ENCODE measurements around the gene DDX19B. TPM values are rescaled to one million over a fixed set of nuclear protein-coding genes. Genes with fewer than 3 reads are reported as not detected.

DDX19B gene
- total RNA-seq, 1 experiment from 2014 or later, result 74.5 TPM

- intact Hi-C loops (cut with micrococcal nuclease; ENCODE audit: unreplicated experiment), result no loop called here
- TF ChIP-seq, protein P1, sequence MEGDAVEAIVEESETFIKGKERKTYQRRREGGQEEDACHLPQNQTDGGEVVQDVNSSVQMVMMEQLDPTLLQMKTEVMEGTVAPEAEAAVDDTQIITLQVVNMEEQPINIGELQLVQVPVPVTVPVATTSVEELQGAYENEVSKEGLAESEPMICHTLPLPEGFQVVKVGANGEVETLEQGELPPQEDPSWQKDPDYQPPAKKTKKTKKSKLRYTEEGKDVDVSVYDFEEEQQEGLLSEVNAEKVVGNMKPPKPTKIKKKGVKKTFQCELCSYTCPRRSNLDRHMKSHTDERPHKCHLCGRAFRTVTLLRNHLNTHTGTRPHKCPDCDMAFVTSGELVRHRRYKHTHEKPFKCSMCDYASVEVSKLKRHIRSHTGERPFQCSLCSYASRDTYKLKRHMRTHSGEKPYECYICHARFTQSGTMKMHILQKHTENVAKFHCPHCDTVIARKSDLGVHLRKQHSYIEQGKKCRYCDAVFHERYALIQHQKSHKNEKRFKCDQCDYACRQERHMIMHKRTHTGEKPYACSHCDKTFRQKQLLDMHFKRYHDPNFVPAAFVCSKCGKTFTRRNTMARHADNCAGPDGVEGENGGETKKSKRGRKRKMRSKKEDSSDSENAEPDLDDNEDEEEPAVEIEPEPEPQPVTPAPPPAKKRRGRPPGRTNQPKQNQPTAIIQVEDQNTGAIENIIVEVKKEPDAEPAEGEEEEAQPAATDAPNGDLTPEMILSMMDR (IDR thresholded peaks at IDR 0.05; ENCODE audit: insufficient read depth in 1 of 2, low read depth in 1 of 2, low read length in 1 of 2, severe bottlenecking in 1 of 2, unreplicated experiment in 1 of 2), result no peak
- Mint-ChIP-seq H3K4me1 (ENCODE audit: low read depth, unreplicated experiment) (peaks cover 6% of the 10 kb centered on the region), H3K9me3 (ENCODE audit: unreplicated experiment) (no peaks in the 10 kb centered on the region), H3K27me3 (ENCODE audit: insufficient read depth, unreplicated experiment) (no peaks in the 10 kb centered on the region), H3K4me3 (ENCODE audit: unreplicated experiment) (no peak overlapping the region), H3K36me3 (ENCODE audit: insufficient read depth, unreplicated experiment) (peaks cover 100% of the 10 kb centered on the region), H3K27ac (ENCODE audit: unreplicated experiment) (no peak overlapping the region)
- Histone ChIP-seq H3K36me3 (ENCODE audit: control insufficient read depth, insufficient read depth, low read length) (peaks cover 4% of the 10 kb centered on the region), H3K4me1 (no peaks in the 10 kb centered on the region), H3K4me3 (ENCODE audit: low read depth, low read length) (no peak overlapping the region), H3K27me3 (replicated peaks; ENCODE audit: control insufficient read depth, insufficient read depth, low read length) (no peaks in the 10 kb centered on the region), H3K9me3 (no peaks in the 10 kb centered on the region)
- no peak for DNase-seq
- ChIA-PET CTCF (interaction anchor here (1.7 kb wide), 1 partner anchor 98 kb away, joined by 8 read pairs; no protein-coding TSS in a partner anchor), POLR2A (no interaction called here)
- BruUV-seq (replicated peaks), result TSS peak; percentile 66
Observed at GRCh38 chr16:70372921-70373728, 74.1 kb downstream of the DDX19B start.

DNA sequence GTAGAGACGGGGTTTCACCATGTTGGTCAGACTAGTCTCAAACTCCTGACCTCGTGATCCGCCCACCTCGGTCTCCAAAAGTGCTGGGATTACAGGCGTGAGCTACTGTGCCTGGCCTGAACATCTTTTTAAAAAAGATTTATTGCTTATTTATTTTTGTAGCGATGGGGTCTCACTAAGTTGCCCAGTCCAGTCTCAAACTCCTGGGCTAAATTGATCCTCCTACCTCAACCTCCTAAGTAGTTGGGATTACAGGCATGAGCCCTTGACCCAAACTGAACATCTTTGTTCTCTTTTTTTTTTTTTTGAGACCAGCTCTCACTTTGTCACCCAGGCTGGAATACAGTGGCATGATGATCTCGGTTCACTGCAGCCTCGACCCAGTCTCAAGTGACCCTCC is 75.2 kb downstream of the DDX19B start:
- POLR2A ChIA-PET, result no interaction called here
- BruUV-seq (replicated peaks), result no TSS peak
- intact Hi-C loops (cut with micrococcal nuclease; ENCODE audit: unreplicated experiment), result no loop called here
- CTCF ChIA-PET, result interaction anchor here (0.8 to 1.7 kb wide), 2 partner anchors 97 to 99 kb away, joined by 3 to 8 read pairs; no protein-coding TSS in a partner anchor
- DNase-seq, result no peak
- H3K27me3 Mint-ChIP-seq (ENCODE audit: insufficient read depth, unreplicated experiment), result no peaks in the 10 kb centered on the region
- peaks cover 6% of the 10 kb centered on the region for H3K4me1 Mint-ChIP-seq (ENCODE audit: low read depth, unreplicated experiment)
- H3K9me3 Mint-ChIP-seq (ENCODE audit: unreplicated experiment), result no peaks in the 10 kb centered on the region
- H3K4me3 Mint-ChIP-seq (ENCODE audit: unreplicated experiment), result no peak overlapping the region
- Histone ChIP-seq H3K4me3 (ENCODE audit: low read depth, low read length) (no peak overlapping the region), H3K36me3 (ENCODE audit: control insufficient read depth, insufficient read depth, low read length) (peaks cover 4% of the 10 kb centered on the region), H3K27me3 (replicated peaks; ENCODE audit: control insufficient read depth, insufficient read depth, low read length) (no peaks in the 10 kb centered on the region), H3K4me1 (0 out of 2 replicates have a peak, but pooled peaks cover under 1% of the 10 kb centered on the region), H3K9me3 (no peaks in the 10 kb centered on the region)
- peaks cover 100% of the 10 kb centered on the region for H3K36me3 Mint-ChIP-seq (ENCODE audit: insufficient read depth, unreplicated experiment)
- TF ChIP-seq, protein P1 (IDR thresholded peaks at IDR 0.05; ENCODE audit: insufficient read depth in 1 of 2, low read depth in 1 of 2, low read length in 1 of 2, severe bottlenecking in 1 of 2, unreplicated experiment in 1 of 2), result no peak
- no peak overlapping the region for H3K27ac Mint-ChIP-seq (ENCODE audit: unreplicated experiment)

DNA sequence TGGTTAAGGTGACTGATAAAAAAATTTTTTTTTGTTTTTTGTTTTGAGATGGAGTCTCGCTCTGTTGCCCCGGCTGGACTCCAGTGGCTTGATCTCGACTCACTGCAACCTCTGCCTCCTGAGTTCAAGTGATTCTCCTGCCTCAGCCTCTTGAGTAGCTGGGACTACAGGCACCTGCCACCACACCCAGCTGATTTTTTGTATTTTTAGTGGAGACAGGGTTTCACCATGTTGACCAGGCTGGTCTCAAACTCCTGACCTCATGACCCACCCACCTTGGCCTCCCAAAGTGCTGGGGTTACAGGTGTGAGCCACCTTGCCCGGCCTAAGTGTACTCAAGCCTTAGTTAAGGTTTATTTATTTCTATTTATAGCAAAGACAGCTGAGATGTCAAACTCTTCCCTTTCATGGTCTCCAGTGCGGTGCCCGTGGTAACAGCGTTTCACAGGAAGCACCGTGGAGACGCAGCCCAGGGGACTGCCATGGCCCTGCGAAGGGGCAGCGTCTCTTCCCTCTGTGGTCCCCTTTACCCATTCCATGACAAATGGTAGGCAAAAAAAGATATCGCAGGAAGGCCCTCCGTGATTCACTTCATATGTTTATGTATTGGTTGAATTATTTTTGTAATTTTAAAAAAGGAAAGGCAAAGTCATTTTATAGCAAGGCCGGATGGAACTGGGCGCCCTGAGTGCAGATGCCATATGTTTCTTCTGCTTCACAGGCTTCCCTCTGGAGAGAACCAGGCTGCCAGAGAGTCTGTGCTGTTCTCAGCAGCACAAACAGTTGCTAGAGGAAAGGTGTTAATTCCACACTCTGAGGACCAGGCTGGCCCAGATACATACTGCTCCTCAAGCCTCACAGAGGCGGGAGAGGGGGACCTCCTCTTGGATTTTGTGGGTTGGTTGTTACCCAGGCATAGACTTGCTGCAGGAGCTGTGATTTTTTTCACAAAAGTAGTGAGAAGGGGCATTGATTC is 76.9 kb downstream of the DDX19B start:
- Histone ChIP-seq H3K36me3 (ENCODE audit: control insufficient read depth, insufficient read depth, low read length) (peaks cover 4% of the 10 kb centered on the region), H3K9me3 (no peaks in the 10 kb centered on the region), H3K4me1 (0 out of 2 replicates have a peak, but pooled peaks cover 9% of the 10 kb centered on the region), H3K27me3 (replicated peaks; ENCODE audit: control insufficient read depth, insufficient read depth, low read length) (no peaks in the 10 kb centered on the region), H3K4me3 (ENCODE audit: low read depth, low read length) (no peak overlapping the region)
- Mint-ChIP-seq H3K4me1 (ENCODE audit: low read depth, unreplicated experiment) (peaks cover 6% of the 10 kb centered on the region), H3K27me3 (ENCODE audit: insufficient read depth, unreplicated experiment) (no peaks in the 10 kb centered on the region), H3K27ac (ENCODE audit: unreplicated experiment) (peak overlapping the region; percentile 55), H3K4me3 (ENCODE audit: unreplicated experiment) (no peak overlapping the region), H3K9me3 (ENCODE audit: unreplicated experiment) (no peaks in the 10 kb centered on the region), H3K36me3 (ENCODE audit: insufficient read depth, unreplicated experiment) (peaks cover 100% of the 10 kb centered on the region)
- ChIA-PET CTCF (interaction anchor here (0.7 kb wide), 1 partner anchor 95 kb away, joined by 3 read pairs; no protein-coding TSS in a partner anchor), POLR2A (no interaction called here)
- TF ChIP-seq, protein P1 (IDR thresholded peaks at IDR 0.05; ENCODE audit: insufficient read depth in 1 of 2, low read depth in 1 of 2, low read length in 1 of 2, severe bottlenecking in 1 of 2, unreplicated experiment in 1 of 2), result no peak
- BruUV-seq (replicated peaks), result no TSS peak
- intact Hi-C loops (cut with micrococcal nuclease; ENCODE audit: unreplicated experiment), result no loop called here
- no peak for DNase-seq

All from Caco-2 (cell line).